ENCODE measurements around the gene PAPLN.
"Not testable (repeated sequence)": the region's sequence is repeated elsewhere in the genome, so short reads cannot be mapped to it uniquely, and the experiment has no call there.

The PAPLN gene

GRCh38 chr14:73305499-73305898 lies 68.2 kb downstream of the PAPLN start:
- no peak for DNase-seq

GRCh38 chr14:73307261-73307660 lies 70.0 kb downstream of the PAPLN start:
- DNase-seq: no peak

DNA sequence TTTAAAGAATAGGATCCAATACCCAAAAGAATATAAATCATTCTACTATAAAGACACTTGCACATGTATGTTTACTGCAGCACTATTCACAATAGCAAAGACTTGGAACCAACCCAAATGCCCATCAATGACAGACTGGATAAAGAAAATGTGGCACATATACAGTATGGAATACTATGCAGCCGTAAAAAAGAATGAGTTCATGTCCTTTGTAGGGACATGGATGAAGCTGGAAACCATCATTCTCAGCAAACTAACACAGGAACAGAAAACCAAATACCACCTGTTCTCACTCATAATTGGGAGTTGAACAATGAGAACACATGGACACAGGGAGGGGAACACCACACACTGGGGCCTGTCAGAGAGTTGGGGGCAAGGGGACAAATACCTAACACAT lies 71.9 kb downstream of the PAPLN start:
- DNase-seq: not testable (repeated sequence)

DNA sequence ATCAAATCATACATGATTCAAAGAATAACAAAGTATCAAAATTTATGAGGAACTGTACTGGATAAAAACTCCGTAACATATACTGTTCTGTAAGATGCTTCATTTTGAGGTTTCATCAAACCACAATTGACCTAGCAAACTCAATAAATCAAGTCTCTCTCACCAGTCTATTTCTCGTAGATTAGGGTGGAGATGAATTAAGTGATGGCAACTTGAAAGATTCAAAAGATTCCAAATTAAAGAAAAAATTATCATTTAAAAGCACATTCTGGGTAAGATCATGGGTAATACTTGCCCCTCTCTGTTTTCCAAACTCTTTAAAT lies 74.4 kb downstream of the PAPLN start:
- no peak for DNase-seq

DNA sequence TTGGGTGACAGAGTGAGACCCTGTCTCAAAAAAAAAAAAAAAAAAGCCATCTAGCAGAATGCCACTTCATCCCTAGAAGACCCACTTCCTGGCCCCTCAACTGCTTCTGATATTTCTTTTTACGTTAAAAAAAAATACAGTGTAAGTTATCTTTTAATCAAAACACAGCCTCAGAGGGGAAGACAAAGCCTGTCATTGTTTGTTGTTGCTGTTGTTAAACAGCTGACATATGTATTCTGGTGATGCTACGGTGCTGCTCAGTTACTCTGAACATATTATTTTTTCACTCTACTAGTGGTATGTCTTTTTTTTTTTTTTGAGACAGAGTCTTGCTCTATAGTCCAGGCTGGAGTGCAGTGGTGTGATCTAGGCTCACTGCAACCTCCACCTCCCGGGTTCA lies 75.4 kb downstream of the PAPLN start:
- DNase-seq: no peak

DNA sequence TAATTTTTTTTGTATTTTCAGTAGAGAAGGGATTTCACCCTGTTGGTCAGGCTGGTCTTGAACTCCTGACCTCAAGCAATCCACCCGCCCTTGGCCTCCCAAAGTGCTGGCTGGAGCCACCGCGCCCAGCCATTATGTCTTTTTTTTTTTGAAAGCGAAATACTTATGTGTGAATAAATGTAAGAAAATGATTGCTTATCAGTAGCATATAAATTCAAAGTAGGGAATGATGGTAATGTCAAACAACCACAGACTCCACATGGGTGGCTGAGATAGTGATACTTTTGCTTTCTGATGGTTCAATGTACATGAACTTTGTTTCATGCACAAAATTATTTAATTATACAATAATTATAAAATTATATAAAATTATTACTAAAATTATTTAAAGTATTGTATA lies 75.8 kb downstream of the PAPLN start:
- DNase-seq: no peak

DNA sequence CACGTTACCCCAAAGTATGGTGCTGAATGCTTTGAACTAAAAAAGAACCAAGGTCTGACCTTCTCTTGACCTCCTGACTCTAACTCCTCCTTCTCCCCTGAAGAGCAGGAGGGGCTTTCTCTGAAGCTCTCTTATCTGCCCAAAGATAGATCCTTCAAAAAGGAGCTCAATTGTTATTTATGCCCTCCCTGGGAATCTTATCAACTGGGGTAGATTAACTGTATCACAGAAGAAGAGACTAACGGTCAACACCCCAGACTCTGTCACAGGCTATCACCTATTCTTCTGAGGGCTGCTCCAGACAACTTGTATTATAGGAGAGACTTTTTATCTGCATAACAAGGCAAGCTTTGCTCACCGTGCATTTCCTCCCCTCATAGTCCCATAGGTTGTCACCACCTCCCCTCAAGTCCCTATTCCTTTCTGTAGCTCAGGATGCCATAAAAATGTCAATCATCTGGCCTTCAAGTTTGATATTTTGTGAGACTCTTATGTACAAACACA lies 86.6 kb downstream of the PAPLN start:
- DNase-seq: no peak
